Astrocyte (in vitro differentiated cells and primary cell): ENCODE measurements around the gene GYPC. TPM values are rescaled to one million over a fixed set of nuclear protein-coding genes. Genes with fewer than 3 reads are reported as not detected.

ENCODE experiments used
- DNase-seq: peaks from one replicate; pipeline ENCODE4 v3.0.0-alpha.2; 2010; ENCODE audit warnings: low read depth
- FAIRE-seq: peaks from 2 replicates; lab custom pipeline; 2011; peaks lifted over from hg19 to GRCh38; lab: Jason Lieb, UNC
- H2AFZ ChIP-seq: 2 replicates; pipeline ENCODE4 v1.6.0; 2012; ENCODE audit warnings: low read depth, low read length, inconsistent platforms
- H3K27ac ChIP-seq: 2 replicates; pipeline ENCODE4 v1.5.1; 2011; ENCODE audit warnings: low read depth, low read length, inconsistent platforms
- H3K27me3 ChIP-seq: 2 replicates; pipeline ENCODE4 v1.6.0; 2011; ENCODE audit warnings: low read length, inconsistent platforms; ENCODE audit not compliant: insufficient read depth
- H3K36me3 ChIP-seq: 2 replicates; pipeline ENCODE4 v1.5.1; 2011; ENCODE audit warnings: low read length, inconsistent platforms; ENCODE audit not compliant: insufficient read depth
- H3K4me1 ChIP-seq: 2 replicates; pipeline ENCODE4 v1.5.1; 2011; ENCODE audit warnings: low read length, inconsistent platforms; ENCODE audit not compliant: insufficient read depth
- H3K4me2 ChIP-seq: 2 replicates; pipeline ENCODE4 v1.6.0; 2012; ENCODE audit warnings: low read length, inconsistent platforms
- H3K4me3 ChIP-seq: 2 replicates; pipeline ENCODE4 v1.5.1; 2011; ENCODE audit warnings: low read depth, mild to moderate bottlenecking, low read length, inconsistent platforms; ENCODE audit not compliant: insufficient read depth
- H3K79me2 ChIP-seq: 2 replicates; pipeline ENCODE4 v1.6.0; 2012; ENCODE audit warnings: mild to moderate bottlenecking, low read length, inconsistent platforms; ENCODE audit not compliant: insufficient read depth
- H3K9ac ChIP-seq: 2 replicates; pipeline ENCODE4 v1.6.0; 2012; ENCODE audit warnings: mild to moderate bottlenecking, low read length, inconsistent platforms
- H3K9me3 ChIP-seq: 2 replicates; pipeline ENCODE4 v1.5.1; 2012; ENCODE audit warnings: low read depth, mild to moderate bottlenecking, low read length, inconsistent platforms; ENCODE audit not compliant: insufficient read depth
- H4K20me1 ChIP-seq: 2 replicates; pipeline ENCODE4 v1.6.0; 2012; ENCODE audit warnings: low read length, inconsistent platforms; ENCODE audit not compliant: insufficient read depth
- H3K27ac Mint-ChIP-seq: one replicate; pipeline ENCODE4 v1.8.0; 2021; ENCODE audit warnings: mild to moderate bottlenecking, mixed read lengths; ENCODE audit not compliant: unreplicated experiment
- H3K27me3 Mint-ChIP-seq: one replicate; pipeline ENCODE4 v1.8.0; 2021; ENCODE audit warnings: low read depth, mixed read lengths; ENCODE audit not compliant: unreplicated experiment
- H3K36me3 Mint-ChIP-seq: one replicate; pipeline ENCODE4 v1.8.0; 2021; ENCODE audit warnings: low read depth, mixed read lengths; ENCODE audit not compliant: unreplicated experiment
- H3K4me1 Mint-ChIP-seq: one replicate; pipeline ENCODE4 v1.8.0; 2021; ENCODE audit warnings: low read depth, mixed read lengths; ENCODE audit not compliant: unreplicated experiment
- H3K4me3 Mint-ChIP-seq: one replicate; pipeline ENCODE4 v1.8.0; 2021; ENCODE audit warnings: mild to moderate bottlenecking, moderate library complexity, mixed read lengths; ENCODE audit not compliant: unreplicated experiment
- H3K9me3 Mint-ChIP-seq: one replicate; pipeline ENCODE4 v1.8.0; 2021; ENCODE audit warnings: mild to moderate bottlenecking, mixed read lengths; ENCODE audit not compliant: unreplicated experiment
- CTCF ChIP-seq: IDR thresholded peaks from 2 replicates; pipeline ENCODE4 v1.5.1; 2011; ENCODE audit warnings: low read depth, mild to moderate bottlenecking, inconsistent platforms, low read length, moderate library complexity; ENCODE audit not compliant: insufficient read depth
- EZH2 ChIP-seq: IDR thresholded peaks from 2 replicates; pipeline ENCODE4 v1.6.1; 2012; ENCODE audit warnings: mild to moderate bottlenecking, low read length, inconsistent platforms; ENCODE audit not compliant: insufficient read depth
- total RNA-seq: library from RNA; stranded (reverse); gene quantifications from 2 replicates; pipeline ENCODE4 v1.2.1, GENCODE V29; 2021

Gene GYPC
- total RNA-seq, 1 donor from 2014 or later: 29.3 TPM

DNA sequence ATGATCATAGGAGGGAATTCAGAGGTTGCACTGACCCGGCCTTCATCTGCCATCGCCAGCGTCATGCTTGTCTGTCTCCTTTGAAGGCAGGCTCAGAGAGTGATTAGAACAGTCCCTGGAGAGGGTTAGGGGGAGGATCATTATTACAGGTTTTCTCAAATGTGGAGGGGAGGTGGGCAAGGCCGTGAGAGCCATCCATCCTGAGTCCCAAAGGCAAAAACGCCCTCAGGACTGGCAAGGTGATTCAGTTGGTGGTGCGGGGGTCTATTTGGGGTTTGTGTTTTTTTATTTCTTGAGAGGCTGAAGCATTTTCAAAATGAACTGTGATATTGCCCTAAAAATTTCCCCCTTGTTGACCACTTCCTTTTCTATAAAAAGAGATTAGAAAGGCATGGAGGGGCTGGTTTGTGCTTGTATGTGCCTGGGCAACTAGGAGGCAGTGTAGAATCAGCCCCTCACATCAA lies 39.3 kb upstream of the GYPC start:
- Histone ChIP-seq H2AFZ (no peak overlapping the region), H3K79me2 (no peaks in the 10 kb centered on the region), H3K4me2 (no peak overlapping the region), H3K36me3 (no peaks in the 10 kb centered on the region), H3K4me1 (no peaks in the 10 kb centered on the region), H3K9ac (no peak overlapping the region), H3K27me3 (no peaks in the 10 kb centered on the region), H3K27ac (no peak overlapping the region), H4K20me1 (no peaks in the 10 kb centered on the region), H3K9me3 (peaks cover 6% of the 10 kb centered on the region), H3K4me3 (no peak overlapping the region)
- FAIRE-seq (no peak), DNase-seq (no peak)
- no peak for TF ChIP-seq EZH2
- TF ChIP-seq CTCF: no peak
- H3K9me3 Mint-ChIP-seq: peaks cover 4% of the 10 kb centered on the region
- H3K4me3 Mint-ChIP-seq: no peak overlapping the region
- peaks cover 14% of the 10 kb centered on the region for H3K4me1 Mint-ChIP-seq
- H3K27ac Mint-ChIP-seq: no peak overlapping the region
- H3K36me3 Mint-ChIP-seq: no peaks in the 10 kb centered on the region
- peaks cover 4% of the 10 kb centered on the region for H3K27me3 Mint-ChIP-seq

DNA sequence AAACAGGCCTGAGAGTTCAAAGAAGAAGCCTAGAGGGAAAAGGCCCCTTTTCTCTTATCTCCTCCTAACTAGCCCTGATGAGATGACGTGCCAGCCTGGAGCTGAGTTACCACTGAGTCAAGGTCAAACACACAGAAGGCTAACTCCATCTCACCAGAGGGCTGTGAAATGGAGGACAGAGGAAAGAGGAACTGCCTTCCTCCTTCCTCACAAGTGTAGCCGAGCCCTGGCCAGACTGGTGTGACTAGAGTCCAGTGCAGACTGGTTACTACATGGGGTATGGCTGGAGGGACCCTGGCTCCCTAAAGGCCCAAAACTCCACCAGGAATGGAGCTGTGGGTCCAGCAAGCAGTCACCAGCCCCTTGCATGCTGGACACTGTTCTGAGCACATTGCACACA lies 35.7 kb upstream of the GYPC start:
- Histone ChIP-seq H3K4me3 (no peak overlapping the region), H4K20me1 (no peaks in the 10 kb centered on the region), H3K9me3 (peaks cover 6% of the 10 kb centered on the region), H3K9ac (no peak overlapping the region), H3K36me3 (no peaks in the 10 kb centered on the region), H3K4me2 (no peak overlapping the region), H3K4me1 (no peaks in the 10 kb centered on the region), H3K27me3 (no peaks in the 10 kb centered on the region), H3K79me2 (no peaks in the 10 kb centered on the region), H3K27ac (no peak overlapping the region), H2AFZ (no peak overlapping the region)
- no peak overlapping the region for H3K4me3 Mint-ChIP-seq
- FAIRE-seq: no peak
- TF ChIP-seq EZH2 (no peak), CTCF (no peak)
- H3K9me3 Mint-ChIP-seq: peaks cover 6% of the 10 kb centered on the region
- H3K27me3 Mint-ChIP-seq: peaks cover 4% of the 10 kb centered on the region
- H3K4me1 Mint-ChIP-seq: no peaks in the 10 kb centered on the region
- H3K27ac Mint-ChIP-seq: no peak overlapping the region
- H3K36me3 Mint-ChIP-seq: no peaks in the 10 kb centered on the region
- no peak for DNase-seq

GRCh38 chr2:126623000-126623399 lies 33.0 kb upstream of the GYPC start:
- H3K9me3 Mint-ChIP-seq: peaks cover 5% of the 10 kb centered on the region
- H4K20me1 ChIP-seq: no peaks in the 10 kb centered on the region
- FAIRE-seq: no peak
- H3K36me3 Mint-ChIP-seq: no peaks in the 10 kb centered on the region
- H3K27ac Mint-ChIP-seq: no peak overlapping the region
- H3K4me3 Mint-ChIP-seq: no peak overlapping the region
- H3K4me2 ChIP-seq: no peak overlapping the region
- H3K27me3 ChIP-seq: no peaks in the 10 kb centered on the region
- no peak for TF ChIP-seq EZH2
- no peak for TF ChIP-seq CTCF
- H3K4me3 ChIP-seq: no peak overlapping the region
- H3K4me1 ChIP-seq: no peaks in the 10 kb centered on the region
- peaks cover 6% of the 10 kb centered on the region for H3K9me3 ChIP-seq
- peaks cover 7% of the 10 kb centered on the region for H3K27me3 Mint-ChIP-seq
- H3K79me2 ChIP-seq: no peaks in the 10 kb centered on the region
- no peak overlapping the region for H2AFZ ChIP-seq
- no peaks in the 10 kb centered on the region for H3K4me1 Mint-ChIP-seq
- H3K27ac ChIP-seq: no peak overlapping the region
- no peak overlapping the region for H3K9ac ChIP-seq
- H3K36me3 ChIP-seq: no peaks in the 10 kb centered on the region
- DNase-seq: no peak
